Stimulated activated naive B cell treated with anti-CD40 and anti-IgM and Interleukin-4, amounts not matched to agents 10 μg/mL and 1 μg/mL and 100 μg/mL, for 72 hours (primary cell): Measurements from ENCODE around the gene NAMPT.
"Not testable (repeated sequence)": the region's sequence is repeated elsewhere in the genome, so short reads cannot be mapped to it uniquely, and the experiment has no call there.

Experiments used
- ATAC-seq, 2 donors: fragments of 150-1000 bp; cut with Tn5 transposase; replicated peaks; 2 replicates each; pipeline ENCODE4 v1.10.0; 2021; ENCODE audit warnings: moderate library complexity in 1 of 2
- DNase-seq: peaks from one replicate; pipeline ENCODE4 v3.0.0; 2021
- H3K27ac Mint-ChIP-seq: one replicate; pipeline ENCODE4 v1.8.0; 2022; ENCODE audit warnings: mild to moderate bottlenecking, mixed read lengths
- H3K27me3 Mint-ChIP-seq, 2 donors: one replicate each; pipeline ENCODE4 v1.8.0; 2022; ENCODE audit warnings: mixed read lengths in 2 of 2
- H3K36me3 Mint-ChIP-seq, 2 donors: one replicate each; pipeline ENCODE4 v1.8.0; 2022; ENCODE audit warnings: mixed read lengths in 2 of 2, mild to moderate bottlenecking in 1 of 2
- H3K4me1 Mint-ChIP-seq, 2 donors: one replicate each; pipeline ENCODE4 v1.8.0; 2022; ENCODE audit warnings: mixed read lengths in 2 of 2, mild to moderate bottlenecking in 1 of 2
- H3K4me3 Mint-ChIP-seq, 2 donors: one replicate each; pipeline ENCODE4 v1.8.0; 2022; ENCODE audit warnings: mild to moderate bottlenecking in 2 of 2, mixed read lengths in 2 of 2, moderate library complexity in 1 of 2
- H3K9me3 Mint-ChIP-seq, 2 donors: one replicate each; pipeline ENCODE4 v1.8.0; 2022; ENCODE audit warnings: mixed read lengths in 2 of 2, mild to moderate bottlenecking in 1 of 2

The NAMPT gene

DNA sequence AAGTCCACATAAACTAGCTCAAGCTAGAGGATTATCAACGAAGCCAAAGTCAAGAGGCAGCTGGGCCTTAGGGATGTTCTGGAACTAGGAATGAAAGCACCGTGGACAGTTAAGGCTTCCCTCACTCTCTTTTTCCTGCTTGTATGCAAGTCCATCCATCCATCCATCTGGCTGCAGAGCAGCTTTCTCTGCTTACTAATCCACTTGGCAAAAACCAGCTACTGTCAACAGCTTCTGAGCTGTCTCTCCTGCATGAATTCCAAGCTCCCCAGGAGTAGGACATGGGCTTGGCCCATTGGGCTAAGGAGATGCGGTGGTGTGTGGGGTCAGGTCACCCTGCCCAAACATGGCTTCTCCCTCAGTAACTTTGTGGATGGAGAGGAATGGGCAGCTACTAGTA is 66.2 kb downstream of the NAMPT start:
- no peak for DNase-seq
- Mint-ChIP-seq H3K4me1 (no peaks in the 10 kb centered on the region), H3K9me3 (no peaks in the 10 kb centered on the region), H3K4me3 (no peak overlapping the region), H3K27me3 (peaks cover 16 to 34% of the 10 kb centered on the region in 2 donors), H3K27ac (no peak overlapping the region), H3K36me3 (no peaks in the 10 kb centered on the region)
- no peak for ATAC-seq

DNA sequence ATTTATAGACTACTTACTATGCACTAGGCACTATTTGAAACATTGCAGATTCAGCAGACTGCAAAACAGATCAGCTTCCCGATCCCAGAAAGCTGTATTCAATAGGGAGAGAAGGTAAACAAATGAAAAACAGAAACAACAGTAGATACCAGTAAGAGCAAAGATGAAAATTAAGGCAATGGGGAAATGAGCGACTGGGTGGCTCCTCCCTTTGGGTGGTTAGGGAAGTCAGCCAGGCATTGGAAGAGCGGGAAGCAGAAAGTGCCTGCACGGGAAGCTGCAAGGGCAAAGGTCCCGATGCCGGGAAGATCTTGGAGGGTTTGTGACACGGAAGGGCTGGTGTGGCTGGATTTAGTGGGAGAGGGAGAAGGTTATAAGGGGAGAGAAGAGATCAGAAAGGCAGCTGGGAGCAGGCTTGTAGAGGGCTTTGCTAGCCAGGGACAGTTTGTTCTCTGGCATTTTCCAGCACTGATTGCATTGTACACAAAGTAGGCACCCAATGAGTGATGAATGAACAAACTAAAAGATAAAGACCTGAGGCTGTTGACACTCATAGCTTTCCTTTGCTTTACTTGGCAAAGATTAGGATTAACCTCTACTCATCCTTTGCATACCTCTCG is 67.8 kb downstream of the NAMPT start:
- DNase-seq (no peak), ATAC-seq (no peak)
- H3K36me3 Mint-ChIP-seq, result no peaks in the 10 kb centered on the region
- H3K27me3 Mint-ChIP-seq, result peaks cover 26 to 37% of the 10 kb centered on the region in 2 donors
- H3K4me3 Mint-ChIP-seq, result no peak overlapping the region
- H3K9me3 Mint-ChIP-seq, result no peaks in the 10 kb centered on the region
- no peaks in the 10 kb centered on the region for H3K4me1 Mint-ChIP-seq
- no peak overlapping the region for H3K27ac Mint-ChIP-seq

DNA sequence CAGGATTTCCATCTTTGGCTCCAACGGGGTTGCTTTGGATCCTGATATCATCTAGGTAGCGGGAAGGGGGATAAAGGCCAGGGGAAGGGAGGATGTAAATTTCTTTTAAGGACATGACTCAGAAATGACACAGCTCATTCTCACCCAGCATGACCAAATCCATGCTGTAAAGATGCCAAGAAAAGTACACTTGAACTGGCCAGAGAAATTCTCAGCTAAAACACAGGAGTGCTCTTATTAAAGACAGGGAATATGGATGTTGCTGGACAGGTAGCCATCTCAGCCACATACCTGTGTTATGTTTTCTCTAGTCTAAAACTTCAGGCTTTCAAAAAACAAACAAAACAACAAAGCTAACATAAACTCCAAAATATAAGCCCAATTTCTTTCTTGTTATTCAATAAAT is 68.3 kb downstream of the NAMPT start:
- H3K9me3 Mint-ChIP-seq, result no peaks in the 10 kb centered on the region
- H3K27me3 Mint-ChIP-seq, result peaks cover 26 to 42% of the 10 kb centered on the region in 2 donors
- no peaks in the 10 kb centered on the region for H3K4me1 Mint-ChIP-seq
- ATAC-seq (no peak), DNase-seq (no peak)
- no peaks in the 10 kb centered on the region for H3K36me3 Mint-ChIP-seq
- no peak overlapping the region for H3K27ac Mint-ChIP-seq
- no peak overlapping the region for H3K4me3 Mint-ChIP-seq

DNA sequence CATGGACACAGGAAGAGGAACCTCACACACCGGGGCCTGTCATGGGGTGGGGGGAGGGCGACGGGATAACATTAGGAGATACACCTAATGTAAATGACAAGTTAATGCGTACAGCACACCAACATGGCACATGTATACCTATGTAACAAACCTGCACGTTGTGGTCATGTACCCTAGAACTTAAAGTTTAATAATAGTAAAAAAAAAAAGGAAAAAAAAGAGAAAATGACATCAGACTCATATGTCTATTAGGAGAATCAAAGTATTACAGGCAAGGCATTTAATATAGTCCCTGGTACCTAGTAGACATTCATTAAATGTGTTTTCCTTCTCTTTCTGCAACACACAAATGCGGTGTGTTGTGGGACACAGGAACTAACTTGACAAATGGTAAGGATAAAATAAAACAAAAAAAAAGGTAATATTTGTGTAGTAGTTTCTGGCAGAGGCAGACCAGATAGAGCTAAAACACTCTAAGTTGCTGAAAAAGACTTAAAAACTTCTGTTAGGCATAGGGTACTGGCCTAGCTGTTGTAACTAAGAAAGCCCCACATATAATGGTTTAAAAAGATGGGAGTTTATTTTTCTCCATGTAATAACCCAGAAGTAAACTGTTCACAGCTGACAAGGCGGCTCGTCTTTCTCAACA is 68.8 kb downstream of the NAMPT start:
- Mint-ChIP-seq H3K4me1 (no peaks in the 10 kb centered on the region), H3K4me3 (no peak overlapping the region), H3K36me3 (no peaks in the 10 kb centered on the region), H3K9me3 (no peaks in the 10 kb centered on the region), H3K27ac (no peak overlapping the region), H3K27me3 (peaks cover 26 to 38% of the 10 kb centered on the region in 2 donors)
- no peak for DNase-seq
- ATAC-seq, result no peak

DNA sequence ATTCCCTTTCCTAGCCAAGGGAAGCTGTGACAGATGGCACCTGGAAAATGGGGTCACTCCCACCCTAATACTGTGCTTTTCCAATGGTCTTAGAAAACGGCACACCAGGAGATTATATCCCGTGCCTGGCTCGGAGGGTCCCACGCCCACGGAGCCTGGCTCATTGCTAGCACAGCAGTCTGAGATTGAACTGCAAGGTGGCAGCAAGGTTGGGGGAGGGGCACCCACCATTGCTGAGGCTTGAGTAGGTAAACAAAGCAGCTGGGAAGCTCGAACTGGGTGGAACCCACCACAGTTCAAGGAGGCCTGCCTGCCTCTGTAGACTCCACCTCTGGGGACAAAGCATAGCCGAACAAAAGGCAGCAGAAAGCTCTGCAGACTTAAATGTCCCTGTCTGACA is 75.8 kb downstream of the NAMPT start:
- not testable (repeated sequence) for ATAC-seq

DNA sequence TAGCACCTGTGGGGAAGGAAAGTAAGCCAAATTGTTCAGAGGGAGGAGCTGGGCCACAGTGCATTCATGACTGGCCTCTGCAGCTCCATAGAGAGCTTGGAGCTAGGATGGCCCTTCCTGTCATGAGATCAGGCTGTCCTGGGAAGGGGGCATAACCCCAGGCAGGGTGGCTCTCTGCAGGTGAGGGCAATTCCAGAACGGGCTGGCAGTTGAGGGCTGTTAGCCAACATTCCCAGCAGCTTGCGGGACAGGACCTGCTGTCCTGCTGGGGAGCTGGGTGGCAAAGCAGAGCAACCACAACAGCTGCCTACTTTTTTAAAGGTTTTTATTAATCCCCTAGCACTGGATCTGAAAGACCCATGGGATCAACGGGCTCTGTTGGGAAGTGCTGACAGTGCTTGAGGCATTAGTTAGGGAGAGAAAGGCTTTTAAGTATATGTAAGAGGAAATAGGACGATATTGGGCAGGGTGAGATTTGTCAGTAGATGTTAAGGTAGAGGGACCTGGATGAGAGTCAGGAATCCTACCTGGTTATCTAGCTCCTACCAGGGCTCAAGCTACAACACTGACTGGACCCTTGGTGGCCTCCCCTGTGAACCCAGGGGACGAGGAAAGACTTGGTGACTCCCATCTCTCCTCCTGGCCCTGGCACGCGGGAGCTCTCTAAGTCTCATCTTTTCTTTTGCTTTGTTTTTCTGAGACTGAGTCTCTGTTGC is 77.8 kb downstream of the NAMPT start:
- peaks cover 4 to 5% of the 10 kb centered on the region in 2 donors for H3K9me3 Mint-ChIP-seq
- peaks cover 0 to 4% of the 10 kb centered on the region in 2 donors for H3K4me1 Mint-ChIP-seq
- peaks cover 0 to 4% of the 10 kb centered on the region in 2 donors for H3K36me3 Mint-ChIP-seq
- H3K27me3 Mint-ChIP-seq, result peaks cover 36 to 46% of the 10 kb centered on the region in 2 donors
- no peak for ATAC-seq
- no peak for DNase-seq
- no peak overlapping the region for H3K4me3 Mint-ChIP-seq
- H3K27ac Mint-ChIP-seq, result no peak overlapping the region

More for the DNA sequence above, 75.8 kb downstream of the NAMPT start:
- peaks cover 48 to 52% of the 10 kb centered on the region in 2 donors for H3K27me3 Mint-ChIP-seq
- not testable (repeated sequence) for H3K4me1 Mint-ChIP-seq, H3K27ac Mint-ChIP-seq, H3K9me3 Mint-ChIP-seq, DNase-seq, H3K4me3 Mint-ChIP-seq, H3K36me3 Mint-ChIP-seq

DNA sequence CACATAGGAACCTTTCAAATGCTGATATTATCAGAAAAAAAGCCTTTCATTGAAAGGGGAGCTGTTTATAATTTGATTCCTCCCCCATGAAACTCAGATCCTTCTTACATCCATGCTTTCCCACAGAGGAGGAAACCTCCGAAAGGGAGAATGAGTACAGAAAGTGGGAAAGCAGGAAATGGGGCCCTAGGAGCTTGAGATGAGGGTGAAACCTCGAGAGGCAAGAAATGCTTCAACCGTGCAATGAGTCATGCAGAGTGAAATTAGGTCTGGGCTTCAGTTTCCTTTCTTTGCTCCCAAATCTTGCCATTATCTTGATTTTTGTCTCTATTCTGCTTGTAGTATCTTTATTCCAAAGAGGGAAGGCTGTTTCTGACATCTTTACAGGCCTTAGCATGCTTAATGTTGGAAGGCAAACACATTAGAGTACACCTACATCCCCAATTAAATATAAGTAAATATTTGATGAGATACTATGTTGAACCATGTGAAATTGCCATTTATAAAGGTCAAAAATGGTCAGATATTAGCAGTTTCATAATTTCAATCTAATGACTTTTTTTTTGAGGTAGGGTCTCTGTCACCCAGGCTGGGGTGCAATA is 79.1 kb downstream of the NAMPT start:
- Mint-ChIP-seq H3K4me3 (no peak overlapping the region), H3K27ac (no peak overlapping the region), H3K27me3 (peaks cover 36 to 40% of the 10 kb centered on the region in 2 donors), H3K9me3 (peaks cover 4 to 5% of the 10 kb centered on the region in 2 donors), H3K4me1 (peaks cover 0 to 4% of the 10 kb centered on the region in 2 donors), H3K36me3 (peaks cover 0 to 4% of the 10 kb centered on the region in 2 donors)
- DNase-seq, result no peak
- ATAC-seq, result no peak

DNA sequence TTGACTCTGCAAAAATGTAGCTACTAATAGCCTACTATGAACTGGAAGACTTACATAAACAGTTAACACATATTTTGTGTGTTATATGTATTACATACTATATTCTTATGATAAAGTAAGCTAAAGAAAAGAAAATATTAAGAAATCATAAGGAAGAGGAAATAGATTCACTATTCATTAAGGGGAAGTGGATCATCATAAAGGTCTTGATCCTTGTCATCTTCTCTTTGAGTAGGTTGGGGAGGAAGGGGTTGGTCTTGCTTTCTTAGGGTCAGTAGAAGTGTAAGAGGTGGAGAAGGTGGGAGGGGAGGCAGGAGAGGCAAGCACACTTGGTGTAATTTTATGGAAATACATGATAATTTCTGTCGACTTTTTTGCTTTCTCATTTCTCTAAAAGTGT is 81.3 kb downstream of the NAMPT start:
- H3K27ac Mint-ChIP-seq, result no peak overlapping the region
- H3K9me3 Mint-ChIP-seq, result peaks cover under 1 to 4% of the 10 kb centered on the region in 2 donors
- peaks cover 0 to 4% of the 10 kb centered on the region in 2 donors for H3K4me1 Mint-ChIP-seq
- H3K36me3 Mint-ChIP-seq, result peaks cover 0 to 4% of the 10 kb centered on the region in 2 donors
- no peak for ATAC-seq
- DNase-seq, result no peak
- peaks cover 27 to 29% of the 10 kb centered on the region in 2 donors for H3K27me3 Mint-ChIP-seq
- H3K4me3 Mint-ChIP-seq, result no peak overlapping the region

DNA sequence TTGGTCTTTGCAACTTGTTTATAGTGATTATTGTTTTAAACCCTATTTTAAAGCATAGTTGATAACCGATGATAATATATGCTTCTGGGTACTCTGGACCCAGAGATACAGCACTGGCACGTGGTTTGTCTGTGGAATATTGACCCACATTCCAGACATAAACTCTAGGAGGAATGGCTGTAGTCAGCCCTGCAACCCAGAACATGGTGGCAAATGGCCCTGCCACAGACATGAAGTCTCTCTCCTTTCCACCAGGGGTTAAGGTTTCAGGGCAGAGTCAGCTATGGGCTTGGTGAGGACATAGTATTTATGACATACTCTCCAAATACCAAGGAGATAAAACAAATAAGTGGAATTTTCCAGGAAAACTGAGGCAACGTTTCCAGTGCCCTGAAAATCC is 83.6 kb downstream of the NAMPT start:
- no peaks in the 10 kb centered on the region for H3K36me3 Mint-ChIP-seq
- H3K4me3 Mint-ChIP-seq, result no peak overlapping the region
- H3K27ac Mint-ChIP-seq, result no peak overlapping the region
- peaks cover 8 to 17% of the 10 kb centered on the region in 2 donors for H3K27me3 Mint-ChIP-seq
- DNase-seq (no peak), ATAC-seq (no peak)
- H3K4me1 Mint-ChIP-seq, result peaks cover 0 to 4% of the 10 kb centered on the region in 2 donors
- H3K9me3 Mint-ChIP-seq, result no peaks in the 10 kb centered on the region

DNA sequence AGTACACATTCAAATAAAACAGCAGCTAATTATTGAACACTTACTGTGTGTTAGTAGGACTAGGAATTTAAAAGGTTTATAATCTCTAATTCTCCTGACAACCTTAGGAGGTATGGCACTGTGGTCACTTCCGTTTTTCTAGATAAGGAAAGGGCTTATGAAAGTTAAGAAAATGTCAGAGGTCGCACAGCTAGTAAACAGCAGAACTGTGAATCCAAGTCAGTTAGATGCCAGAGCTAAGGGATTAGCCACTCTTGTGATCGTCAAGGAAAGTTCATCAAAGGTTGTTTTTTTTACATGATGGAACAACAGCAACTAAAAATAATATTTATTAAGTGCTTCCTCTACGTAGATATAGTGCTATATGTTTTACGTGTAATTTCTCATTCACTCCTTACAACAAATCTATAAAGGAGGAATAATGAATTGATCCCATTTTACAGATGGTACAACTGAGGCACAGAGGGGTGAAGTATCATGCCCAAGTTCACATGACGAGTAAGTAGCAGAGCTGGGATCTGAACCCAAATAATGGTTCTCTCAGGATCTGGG is 84.9 kb downstream of the NAMPT start:
- Mint-ChIP-seq H3K4me3 (no peak overlapping the region), H3K4me1 (peaks cover 0 to 4% of the 10 kb centered on the region in 2 donors), H3K27me3 (peaks cover 8 to 15% of the 10 kb centered on the region in 2 donors), H3K9me3 (no peaks in the 10 kb centered on the region), H3K27ac (no peak overlapping the region), H3K36me3 (no peaks in the 10 kb centered on the region)
- ATAC-seq (no peak), DNase-seq (no peak)

DNA sequence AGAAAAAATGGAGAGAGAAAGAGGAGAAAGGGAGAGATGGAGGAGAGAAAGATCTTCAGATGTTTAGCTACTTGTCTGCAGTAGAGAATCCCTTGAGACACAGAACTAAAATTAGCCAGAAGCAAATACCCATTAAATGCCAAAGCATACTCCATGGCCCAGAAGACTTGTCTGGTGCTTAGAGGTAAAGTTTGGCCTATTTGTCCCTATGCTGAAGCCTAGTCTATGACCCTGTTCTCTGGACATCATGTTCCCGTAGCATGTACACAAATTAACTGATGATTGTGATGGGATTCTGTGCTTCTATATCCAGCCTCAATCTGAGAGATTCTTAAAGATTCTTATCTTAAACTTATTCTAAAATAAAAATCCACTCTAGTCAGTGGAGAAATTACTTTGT is 85.8 kb downstream of the NAMPT start:
- ATAC-seq (no peak), DNase-seq (no peak)
- H3K4me3 Mint-ChIP-seq, result no peak overlapping the region
- H3K27ac Mint-ChIP-seq, result no peak overlapping the region
- no peaks in the 10 kb centered on the region for H3K9me3 Mint-ChIP-seq
- peaks cover 5 to 16% of the 10 kb centered on the region in 2 donors for H3K27me3 Mint-ChIP-seq
- H3K4me1 Mint-ChIP-seq, result peaks cover 0 to 4% of the 10 kb centered on the region in 2 donors
- no peaks in the 10 kb centered on the region for H3K36me3 Mint-ChIP-seq
